ENCODE measurements around the gene MRPL51. TPM values are rescaled to one million over a fixed set of nuclear protein-coding genes. Genes with fewer than 3 reads are reported as not detected.
A peak's percentile ranks its signal among the peaks of the same experiment; 100 is the strongest.
"Not testable (repeated sequence)": the region's sequence is repeated elsewhere in the genome, so short reads cannot be mapped to it uniquely, and the experiment has no call there.

The MRPL51 gene
- total RNA-seq, 2 experiments from 2014 or later = 152 to 338 TPM

GRCh38 chr12:6494258-6494743 is 1.2 kb upstream of the MRPL51 start:
- H3K27ac ChIP-seq (ENCODE audit: low read depth, low read length, poor library complexity, severe bottlenecking) = peak overlapping the region; percentile 96
- TSS peak; percentile 80 for BruUV-seq (replicated peaks)
- ChIA-PET CTCF (ENCODE audit: unreplicated experiment) (interaction anchor here (0.6 to 0.9 kb wide), 2 partner anchors 43 to 55 kb away, joined by 3 read pairs; no protein-coding TSS in a partner anchor), POLR2A (interaction anchor here (0.7 to 3.4 kb wide), 11 partner anchors 9 to 230 kb away, joined by 3 to 14 read pairs (median 4); partner anchors contain the start of genes CD27, COPS7A, GAPDH and TAPBPL)
- no peaks in the 10 kb centered on the region for H3K9me2 ChIP-seq (ENCODE audit: insufficient read depth, low read length)
- intact Hi-C loops (cut with micrococcal nuclease; ENCODE audit: unreplicated experiment) = loop anchor here (1.0 to 5.0 kb wide), 2 partner anchors 40 to 203 kb away; partner anchors contain the start of gene GAPDH
- H3K4me3 ChIP-seq (ENCODE audit: low read depth, low read length, poor library complexity, severe bottlenecking) = peak overlapping the region; percentile 91
- H3K4me2 ChIP-seq (ENCODE audit: low read length) = peak overlapping the region; percentile 98
- no peaks in the 10 kb centered on the region for H4K20me1 ChIP-seq (ENCODE audit: insufficient read depth, low read length)
- TF ChIP-seq EZH2phosphoT487 (IDR thresholded peaks at IDR 0.05; ENCODE audit: borderline replicate concordance, low read depth, low read length) = no peak
- TF ChIP-seq CTCF (conservative IDR thresholded peaks at IDR 0.05; ENCODE audit: low read length) = peak; percentile 69
- H3K79me2 ChIP-seq (ENCODE audit: insufficient read depth, low read depth, low read length) = peaks cover 61% of the 10 kb centered on the region
- peaks cover 37% of the 10 kb centered on the region for H3K4me1 ChIP-seq (ENCODE audit: insufficient read depth, low read length, poor library complexity, severe bottlenecking)
- no peak for DNase-seq (ENCODE audit: low spot score)
- peaks cover 69% of the 10 kb centered on the region for H3K36me3 ChIP-seq (ENCODE audit: insufficient read depth, low read length)
- H2AFZ ChIP-seq (ENCODE audit: low read length) = peak overlapping the region; percentile 49; the same call in 1 of the 2 replicates
- no peaks in the 10 kb centered on the region for H3K9me3 ChIP-seq (ENCODE audit: low read length)

DNA sequence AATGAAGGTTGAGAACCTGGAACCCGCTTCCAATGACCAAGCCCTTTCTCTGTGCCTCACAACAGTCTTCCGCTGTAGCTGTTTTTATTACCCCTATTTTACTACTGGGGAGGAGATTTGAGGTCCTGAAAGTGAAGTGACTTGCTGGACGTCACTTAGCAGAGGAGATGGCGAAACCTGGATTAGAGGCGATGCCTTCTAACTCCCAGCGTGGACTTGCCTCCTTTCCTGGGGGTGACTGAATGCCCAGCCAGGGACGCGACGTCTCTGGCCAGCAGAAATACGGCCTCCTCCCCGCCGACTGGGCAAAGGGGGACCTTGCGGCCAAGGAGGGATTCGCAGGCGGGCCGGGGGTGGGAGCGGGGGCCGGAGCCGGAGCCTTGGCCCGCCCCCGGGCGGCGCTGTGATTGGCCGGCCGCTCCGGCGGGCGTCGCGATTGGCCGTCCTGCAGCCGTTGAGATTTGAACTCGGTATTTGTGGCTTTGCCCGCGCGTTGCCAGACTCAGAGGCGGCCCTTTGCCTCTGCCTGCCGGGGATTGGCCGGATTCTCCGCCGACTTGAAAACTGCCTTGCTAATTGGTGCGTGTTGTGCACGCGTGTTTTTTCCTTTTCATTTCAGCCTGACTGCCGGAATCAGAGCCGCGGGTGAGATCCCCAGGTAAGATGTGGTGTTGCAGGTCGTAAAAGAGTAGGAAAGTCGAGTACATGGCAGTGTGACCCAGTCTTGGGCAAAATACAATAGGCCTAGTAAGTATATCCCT is 615 bp upstream of the MRPL51 start, which contains the start of gene NCAPD2:
Gene NCAPD2 (plus strand): TSS at position 606 of the 761 bp plus-strand sequence. CDS start 997 bp downstream, outside the sequence.
- Histone ChIP-seq H3K4me2 (ENCODE audit: low read length) (peak within 1 kb of the TSS; percentile 98), H3K79me2 (ENCODE audit: insufficient read depth, low read depth, low read length) (peaks cover 56% of the 10 kb centered on the region), H3K4me3 (ENCODE audit: low read depth, low read length, poor library complexity, severe bottlenecking) (peak within 1 kb of the TSS; percentile 91), H4K20me1 (ENCODE audit: insufficient read depth, low read length) (no peaks in the 10 kb centered on the region), H3K36me3 (ENCODE audit: insufficient read depth, low read length) (peaks cover 62% of the 10 kb centered on the region), H3K9me2 (ENCODE audit: insufficient read depth, low read length) (no peaks in the 10 kb centered on the region), H2AFZ (ENCODE audit: low read length) (peak within 1 kb of the TSS; percentile 49; the same call in 1 of the 2 replicates), H3K27ac (ENCODE audit: low read depth, low read length, poor library complexity, severe bottlenecking) (peak within 1 kb of the TSS; percentile 96), H3K9me3 (ENCODE audit: low read length) (no peaks in the 10 kb centered on the region), H3K4me1 (ENCODE audit: insufficient read depth, low read length, poor library complexity, severe bottlenecking) (peaks cover 37% of the 10 kb centered on the region)
- intact Hi-C loops (cut with micrococcal nuclease; ENCODE audit: unreplicated experiment) = loop anchor here (1.0 to 5.0 kb wide), 4 partner anchors 23 to 204 kb away; partner anchors contain the start of genes GAPDH and VAMP1
- ChIA-PET POLR2A (interaction anchor here (0.6 to 3.4 kb wide), 12 partner anchors 17 to 67 kb away, joined by 3 to 24 read pairs (median 4); partner anchors contain the start of genes GAPDH, TAPBPL and VAMP1), CTCF (ENCODE audit: unreplicated experiment) (interaction anchor here (0.6 kb wide), 1 partner anchor 23 kb away, joined by 3 read pairs; the partner anchor contains the start of gene VAMP1)
- DNase-seq (ENCODE audit: low spot score) = peak; percentile 98
- no TSS peak for BruUV-seq (replicated peaks)
- TF ChIP-seq CTCF (conservative IDR thresholded peaks at IDR 0.05; ENCODE audit: low read length) (peak; percentile 40; the same call in 1 of the 2 replicates), EZH2phosphoT487 (IDR thresholded peaks at IDR 0.05; ENCODE audit: borderline replicate concordance, low read depth, low read length) (no peak)

DNA sequence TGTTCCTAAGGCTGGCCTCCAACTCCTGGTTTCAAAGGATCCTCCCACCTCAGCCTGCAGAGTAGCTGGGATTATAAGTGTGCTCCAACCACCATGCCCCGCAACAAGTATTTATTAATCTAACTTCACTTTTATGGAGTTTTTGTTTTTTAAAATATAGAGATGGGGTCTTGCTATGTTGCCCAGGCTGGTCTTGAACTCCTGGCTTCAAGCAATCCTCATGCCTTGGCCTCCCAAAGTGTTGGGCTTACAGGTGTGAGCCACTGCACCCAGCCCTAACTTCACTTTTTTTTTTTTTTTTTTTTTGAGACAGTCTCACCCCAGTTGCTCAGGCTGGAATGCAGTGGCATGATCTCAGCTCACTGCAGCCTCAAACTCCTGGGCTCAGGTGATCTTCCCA is 2.4 kb downstream of the MRPL51 start:
- H3K4me1 ChIP-seq (ENCODE audit: insufficient read depth, low read length, poor library complexity, severe bottlenecking) = peaks cover 19% of the 10 kb centered on the region
- CTCF ChIA-PET (ENCODE audit: unreplicated experiment) = interaction anchor here (0.6 kb wide), 2 partner anchors 161 to 164 kb away, joined by 3 read pairs; no protein-coding TSS in a partner anchor
- H2AFZ ChIP-seq (ENCODE audit: low read length); DNase-seq (ENCODE audit: low spot score); H3K27ac ChIP-seq (ENCODE audit: low read depth, low read length, poor library complexity, severe bottlenecking); H3K9me3 ChIP-seq (ENCODE audit: low read length); H3K4me2 ChIP-seq (ENCODE audit: low read length); H3K9me2 ChIP-seq (ENCODE audit: insufficient read depth, low read length); H4K20me1 ChIP-seq (ENCODE audit: insufficient read depth, low read length); H3K4me3 ChIP-seq (ENCODE audit: low read depth, low read length, poor library complexity, severe bottlenecking); BruUV-seq (replicated peaks): not testable (repeated sequence)
- POLR2A ChIA-PET = interaction anchor here (0.7 to 3.4 kb wide), 5 partner anchors 8 to 123 kb away, joined by 3 to 24 read pairs (median 5); partner anchors contain the start of gene VAMP1
- intact Hi-C loops (cut with micrococcal nuclease; ENCODE audit: unreplicated experiment) = loop anchor here (5.0 kb wide), 1 partner anchor 207 kb away; no protein-coding TSS in a partner anchor
- H3K36me3 ChIP-seq (ENCODE audit: insufficient read depth, low read length) = peaks cover 32% of the 10 kb centered on the region
- H3K79me2 ChIP-seq (ENCODE audit: insufficient read depth, low read depth, low read length) = peaks cover 31% of the 10 kb centered on the region

Measured in OCI-LY7 (cell line).